IMR-90 (cell line): ENCODE results near the gene CCDC12. TPM values are rescaled to one million over a fixed set of nuclear protein-coding genes. Genes with fewer than 3 reads are reported as not detected.

ENCODE experiments used
- ATAC-seq: fragments of 200-7000 bp; cut with Tn5 transposase; 2 replicates; pipeline ENCODE4 v1.9.1; 2020; ENCODE audit warnings: low read depth, mild to moderate bottlenecking, moderate library complexity
- BruUV-seq: library from RNA; stranded (reverse); fragments of 400-500 nt; replicated peaks from 2 replicates; lab custom pipeline; 2021; lab: Mats Ljungman, UMichigan
- CTCF ChIA-PET: fragments of 300-600 bp; formaldehyde crosslinking; extraction: SDS; loops from one replicate; lab custom pipeline; 2021; ENCODE audit warnings: antibody characterized with exemption; lab: Yijun Ruan, JAX
- POLR2A ChIA-PET: fragments of 300-600 bp; sonication (Branson Sonifier 250); formaldehyde crosslinking; loops from one replicate; lab custom pipeline; 2022; ENCODE audit warnings: antibody characterized with exemption; ENCODE audit not compliant: unreplicated experiment; lab: Charles Lee
- DNase-seq: peaks from one replicate; pipeline ENCODE4 v3.0.0; 2013
- H2AFZ ChIP-seq: replicated peaks from 2 replicates; pipeline ENCODE3; 2013; ENCODE audit warnings: low read length, mild to moderate bottlenecking; ENCODE audit not compliant: poor library complexity
- H2AK5ac ChIP-seq: 2 replicates; pipeline ENCODE4 v1.6.1; 2013; ENCODE audit warnings: low read depth, low read length, inconsistent platforms
- H2AK9ac ChIP-seq: replicated peaks from 2 replicates; pipeline ENCODE3; 2013; ENCODE audit warnings: mild to moderate bottlenecking, low read depth, low read length, moderate library complexity; ENCODE audit not compliant: poor library complexity
- H2BK120ac ChIP-seq: 2 replicates; pipeline ENCODE4 v1.6.1; 2013; ENCODE audit warnings: low read depth, low read length, inconsistent platforms
- H2BK15ac ChIP-seq: 3 replicates; pipeline ENCODE4 v1.6.1; 2013; ENCODE audit warnings: low read depth, low read length, inconsistent platforms
- H2BK20ac ChIP-seq: 2 replicates; pipeline ENCODE4 v1.6.1; 2013; ENCODE audit warnings: low read depth, mild to moderate bottlenecking, inconsistent platforms, low read length, moderate library complexity
- H2BK5ac ChIP-seq: 2 replicates; pipeline ENCODE4 v1.6.1; 2013; ENCODE audit warnings: mild to moderate bottlenecking, low read depth, low read length, inconsistent platforms; ENCODE audit not compliant: poor library complexity, severe bottlenecking
- H3K14ac ChIP-seq: replicated peaks from 2 replicates; pipeline ENCODE4 v1.6.1; 2013; ENCODE audit warnings: low read depth, low read length, inconsistent platforms
- H3K18ac ChIP-seq: 2 replicates; pipeline ENCODE4 v1.6.1; 2013; ENCODE audit warnings: low read depth, low read length, control low read depth
- H3K23ac ChIP-seq: 2 replicates; pipeline ENCODE4 v1.6.1; 2013; ENCODE audit warnings: low read depth, low read length, inconsistent platforms
- H3K27ac ChIP-seq: 2 replicates; pipeline ENCODE4 v1.5.1; 2013; ENCODE audit warnings: mild to moderate bottlenecking, control low read depth, low read length; ENCODE audit not compliant: insufficient read depth
- H3K27me3 ChIP-seq: 2 replicates; pipeline ENCODE4 v1.6.1; 2013; ENCODE audit warnings: low read length; ENCODE audit not compliant: control insufficient read depth, insufficient read depth
- H3K36me3 ChIP-seq: 2 replicates; pipeline ENCODE4 v1.6.1; 2013; ENCODE audit warnings: low read length, mixed read lengths; ENCODE audit not compliant: control insufficient read depth, insufficient read depth
- H3K4ac ChIP-seq: 2 replicates; pipeline ENCODE4 v1.6.1; 2013; ENCODE audit warnings: low read depth, low read length, inconsistent platforms
- H3K4me1 ChIP-seq: 2 replicates; pipeline ENCODE4 v1.6.1; 2013; ENCODE audit warnings: low read length, mixed read lengths; ENCODE audit not compliant: control insufficient read depth, insufficient read depth
- H3K4me2 ChIP-seq: 2 replicates; pipeline ENCODE4 v1.6.1; 2013; ENCODE audit warnings: low read depth, mild to moderate bottlenecking, control low read depth, low read length, moderate library complexity
- H3K4me3 ChIP-seq: 2 replicates; pipeline ENCODE4 v1.5.1; 2013; ENCODE audit warnings: low read depth, mild to moderate bottlenecking, control low read depth, low read length, moderate library complexity; ENCODE audit not compliant: insufficient read depth
- H3K56ac ChIP-seq: 2 replicates; pipeline ENCODE4 v1.6.1; 2013; ENCODE audit warnings: low read length, inconsistent platforms; ENCODE audit not compliant: insufficient read depth; ENCODE audit errors: extremely low read depth
- H3K79me1 ChIP-seq, 2 experiments: 2 replicates each; pipeline ENCODE4 v1.6.1; 2013; ENCODE audit warnings: low read length in 2 of 2, inconsistent platforms in 1 of 2, low read depth in 1 of 2
- H3K9ac ChIP-seq: 2 replicates; pipeline ENCODE4 v1.6.1; 2013; ENCODE audit warnings: low read depth, low read length, control low read depth
- H3K9me1 ChIP-seq: 2 replicates; pipeline ENCODE4 v1.6.1; 2013; ENCODE audit warnings: low read length, inconsistent platforms; ENCODE audit not compliant: insufficient read depth
- H3K9me3 ChIP-seq: 2 replicates; pipeline ENCODE4 v1.6.1; 2013; ENCODE audit warnings: low read length; ENCODE audit not compliant: control insufficient read depth, insufficient read depth
- H4K20me1 ChIP-seq: 2 replicates; pipeline ENCODE4 v1.6.1; 2013; ENCODE audit warnings: low read length, inconsistent platforms; ENCODE audit not compliant: insufficient read depth
- H4K5ac ChIP-seq: 2 replicates; pipeline ENCODE4 v1.6.1; 2013; ENCODE audit warnings: mild to moderate bottlenecking, low read depth, low read length, control low read depth
- H4K8ac ChIP-seq, 2 experiments: 2 replicates each; pipeline ENCODE4 v1.6.1; 2013; ENCODE audit warnings: low read depth in 2 of 2, low read length in 2 of 2, control low read depth in 1 of 2, inconsistent platforms in 1 of 2
- H4K91ac ChIP-seq: 2 replicates; pipeline ENCODE4 v1.6.1; 2013; ENCODE audit warnings: low read depth, low read length, inconsistent platforms; ENCODE audit not compliant: insufficient read depth
- CHD1 ChIP-seq: IDR thresholded peaks from 2 replicates; pipeline ENCODE4 v1.6.1; 2012; ENCODE audit warnings: low read depth, low read length, improper control_type of control experiment
- WGBS, 2 experiments: methylation state at CpG; one replicate each; pipeline versions ENCODE4 v1.1.5 to v1.1.7; 2013; ENCODE audit warnings: missing lambda C conversion rate in 2 of 2; ENCODE audit not compliant: insufficient read length in 1 of 2; ENCODE audit errors: extremely low coverage in 2 of 2; 5-methylcytosine and 5-hydroxymethylcytosine counted together
- dilution Hi-C: fragments of 300-500 bp; cut with HindIII; formaldehyde crosslinking; loops from one replicate; pipeline ENCODE4 v1.14.3; 2018; ENCODE audit warnings: low sequenced_read_pairs; ENCODE audit not compliant: unreplicated experiment
- in situ Hi-C: fragments of 300-500 bp; cut with MboI; formaldehyde crosslinking; loops from 3 replicates; pipeline ENCODE4 v1.14.3; 2019; ENCODE audit warnings: low sequenced_read_pairs, inconsistent platforms, mixed read lengths
- intact Hi-C: fragments of 100-400 bp; cut with micrococcal nuclease; formaldehyde crosslinking; loops from 2 replicates; pipeline ENCODE4 v1.10.0; 2022
- polyA plus RNA-seq, 3 experiments: library from polyadenylated mRNA; depleted of rRNA; stranded (reverse); fragments of >200 nt; gene quantifications; 2 replicates each; pipeline ENCODE4 v1.2.3, GENCODE V29; 2012; ENCODE audit warnings: low replicate concordance in 1 of 3
- total RNA-seq: library from RNA; depleted of rRNA; stranded (reverse); fragments of >200 nt; gene quantifications from 2 replicates; pipeline ENCODE4 v1.2.3, GENCODE V29; 2012

CCDC12 gene
- total and polyA plus RNA-seq, 2 of the 4 experiments (the other 2 are of a cell fraction) = 15.2 to 35.1 TPM

GRCh38 chr3:46888705-46889104 lies 87.8 kb downstream of the CCDC12 start:
- Histone ChIP-seq H2BK120ac (no peak overlapping the region), H3K4me2 (no peak overlapping the region), H3K9me1 (0 out of 2 replicates have a peak, but pooled peaks cover 3% of the 10 kb centered on the region), H3K4ac (no peak overlapping the region), H3K14ac (no peak overlapping the region), H2BK15ac (no peak overlapping the region), H4K5ac (no peak overlapping the region), H2AFZ (no peak overlapping the region), H3K56ac (no peak overlapping the region), H3K79me1 (no peaks in the 10 kb centered on the region), H2AK9ac (no peak overlapping the region), H3K27ac (no peak overlapping the region), H4K8ac (no peak overlapping the region), H3K4me1 (no peaks in the 10 kb centered on the region; the same call in 1 of the 2 replicates), H4K20me1 (no peaks in the 10 kb centered on the region; the same call in 1 of the 2 replicates), H3K18ac (no peak overlapping the region), H3K4me3 (no peak overlapping the region), H2BK20ac (no peak overlapping the region), H3K27me3 (peaks cover 73% of the 10 kb centered on the region), H3K9ac (no peak overlapping the region), H3K9me3 (no peaks in the 10 kb centered on the region), H2AK5ac (no peak overlapping the region), H2BK5ac (no peak overlapping the region), H4K91ac (no peak overlapping the region), H3K36me3 (no peaks in the 10 kb centered on the region), H3K23ac (no peak overlapping the region)
- in situ Hi-C loops = loop anchor here (25.0 kb wide), 1 partner anchor 401 kb away; the partner anchor contains the start of gene RTP3
- WGBS, 2 experiments = 0% methylated on average over 1 of the region's 13 CpGs; no CpG with 5 or more reads in 1 of the 2 experiments
- ATAC-seq = no peak
- TF ChIP-seq CHD1 = no peak
- CTCF ChIA-PET = interaction anchor here (0.7 kb wide), 1 partner anchor 162 kb away, joined by 4 read pairs; no protein-coding TSS in a partner anchor
- POLR2A ChIA-PET = no interaction called here
- BruUV-seq = no TSS peak
- no peak for DNase-seq
- intact Hi-C loops = no loop called here
- dilution Hi-C loops = no loop called here
